HCT116 (cell line): ENCODE results near the gene ARID5B. TPM values are rescaled to one million over a fixed set of nuclear protein-coding genes. Genes with fewer than 3 reads are reported as not detected.

Source experiments
- ATAC-seq: fragments of 200-7000 bp; cut with Tn5 transposase; 2 replicates; pipeline ENCODE4 v1.9.1; 2020; ENCODE audit warnings: mild to moderate bottlenecking, moderate library complexity
- BruUV-seq: library from RNA; stranded (reverse); fragments of 400-500 nt; replicated peaks from 2 replicates; lab custom pipeline; 2021; lab: Mats Ljungman, UMichigan
- CTCF ChIA-PET: fragments of 300-600 bp; sonication (Branson Sonifier 250); formaldehyde crosslinking; loops from one replicate; lab custom pipeline; 2021; ENCODE audit warnings: antibody characterized with exemption; lab: Charles Lee
- POLR2A ChIA-PET: fragments of 300-600, 350-600 bp; sonication (Branson Sonifier 250); formaldehyde crosslinking; loops from one replicate; lab custom pipeline; 2021; ENCODE audit warnings: antibody characterized with exemption; lab: Charles Lee
- RAD21 ChIA-PET, 2 experiments: fragments of 300-600 bp; sonication (Branson Sonifier 250); formaldehyde crosslinking; loops; one replicate each; lab custom pipeline; 2023; ENCODE audit warnings: low total read pairs in 2 of 2; ENCODE audit not compliant: uncharacterized antibody in 2 of 2, unreplicated experiment in 2 of 2, low non-redundant PET in 1 of 2; lab: Charles Lee
- DNase-seq: peaks from one replicate; pipeline ENCODE4 v3.0.0-alpha.2; 2010; ENCODE audit warnings: low read depth, low spot score
- H2AFZ ChIP-seq: fragments of 200-600 bp; shearing (Covaris generic), sonication (generic); 2 replicates; pipeline ENCODE4 v1.6.1; 2017; ENCODE audit warnings: low read depth, mixed run types, mixed read lengths, antibody characterized with exemption, low read length; ENCODE audit not compliant: poor library complexity, severe bottlenecking
- H3K27ac ChIP-seq: 2 replicates; pipeline ENCODE4 v1.5.1; 2012; ENCODE audit warnings: low read depth, low read length
- H3K27me3 ChIP-seq: fragments of 200-600 bp; sonication (generic); 2 replicates; pipeline ENCODE4 v1.6.1; 2016; ENCODE audit warnings: mixed run types, low read length, mixed read lengths; ENCODE audit not compliant: insufficient read depth
- H3K36me3 ChIP-seq, 2 experiments: fragments of 200-500 bp in 1 of 2; fragments of 200-600 bp in 1 of 2; sonication (Bioruptor generic) in 1 of 2; sonication (generic) in 1 of 2; 2 replicates each; pipeline versions ENCODE4 v1.5.1 to v1.6.1; 2014 to 2016; ENCODE audit warnings: low read length in 2 of 2, inconsistent platforms in 1 of 2, mixed read lengths in 1 of 2, mixed run types in 1 of 2; ENCODE audit not compliant: insufficient read depth in 2 of 2, control insufficient read depth in 1 of 2
- H3K4me1 ChIP-seq, 2 experiments: fragments of 200-600 bp in 1 of 2; sonication (generic) in 1 of 2; 2 replicates each; pipeline versions ENCODE4 v1.5.1 to v1.6.1; 2012 to 2017; ENCODE audit warnings: low read length in 2 of 2, inconsistent platforms in 1 of 2, mild to moderate bottlenecking in 1 of 2, mixed read lengths in 1 of 2, mixed run types in 1 of 2, moderate library complexity in 1 of 2; ENCODE audit not compliant: insufficient read depth in 2 of 2, control insufficient read depth in 1 of 2
- H3K4me2 ChIP-seq: fragments of 200-600 bp; sonication (generic); 2 replicates; pipeline ENCODE4 v1.6.1; 2017; ENCODE audit warnings: mixed run types, low read length, mixed read lengths
- H3K4me3 ChIP-seq, 2 experiments: fragments of 200-600 bp in 1 of 2; sonication (generic) in 1 of 2; replicated peaks in 1 of 2; 2 replicates each; pipeline ENCODE4 v1.5.1; 2011 to 2016; ENCODE audit warnings: low read length in 2 of 2, control low read depth in 1 of 2, low read depth in 1 of 2, mild to moderate bottlenecking in 1 of 2, mixed read lengths in 1 of 2, mixed run types in 1 of 2
- H3K79me2 ChIP-seq: fragments of 200-600 bp; sonication (generic); 2 replicates; pipeline ENCODE4 v1.6.1; 2017; ENCODE audit warnings: mild to moderate bottlenecking, mixed run types, low read length, moderate library complexity, mixed read lengths; ENCODE audit not compliant: insufficient read depth
- H3K9ac ChIP-seq: fragments of 200-600 bp; sonication (generic); 2 replicates; pipeline ENCODE4 v1.6.1; 2016; ENCODE audit warnings: low read length, mixed read lengths
- H3K9me2 ChIP-seq: fragments of 200-600 bp; sonication (generic), shearing (Covaris generic); 2 replicates; pipeline ENCODE4 v1.6.1; 2017; ENCODE audit warnings: mixed run types, mild to moderate bottlenecking, moderate library complexity; ENCODE audit not compliant: insufficient read depth
- H3K9me3 ChIP-seq, 2 experiments: fragments of 200-500 bp in 1 of 2; fragments of 200-600 bp in 1 of 2; sonication (Bioruptor generic) in 1 of 2; sonication (generic) in 1 of 2; 2 replicates each; pipeline ENCODE4 v1.6.1; 2014 to 2017; ENCODE audit warnings: low read length in 2 of 2, mixed read lengths in 2 of 2, inconsistent platforms in 1 of 2, low read depth in 1 of 2, mild to moderate bottlenecking in 1 of 2, mixed run types in 1 of 2, moderate library complexity in 1 of 2; ENCODE audit not compliant: control insufficient read depth in 1 of 2, insufficient read depth in 1 of 2
- H4K20me1 ChIP-seq: fragments of 200-600 bp; sonication (generic), shearing (Covaris generic); 2 replicates; pipeline ENCODE4 v1.6.1; 2017; ENCODE audit warnings: mixed run types, mild to moderate bottlenecking, moderate library complexity; ENCODE audit not compliant: insufficient read depth
- EZH2 ChIP-seq: fragments of 200-600 bp; sonication (generic); IDR thresholded peaks from 2 replicates; pipeline ENCODE4 v1.6.1; 2017; ENCODE audit warnings: antibody characterized with exemption, mixed run types
- EZH2phosphoT487 ChIP-seq: fragments of 200-600 bp; IDR thresholded peaks from 2 replicates; pipeline ENCODE4 v1.6.1; 2018; ENCODE audit warnings: antibody characterized with exemption, borderline replicate concordance
- FOSL1 ChIP-seq: IDR thresholded peaks from 2 replicates; pipeline ENCODE4 v1.6.1; 2012; ENCODE audit warnings: low read depth
- JUND ChIP-seq: IDR thresholded peaks from 2 replicates; pipeline ENCODE4 v1.6.1; 2012
- POLR2A ChIP-seq: IDR thresholded peaks from 2 replicates; pipeline ENCODE4 v1.7.0; 2011; ENCODE audit warnings: borderline replicate concordance; ENCODE audit not compliant: insufficient read depth, insufficient read length; ENCODE audit errors: extremely low read depth
- POLR2AphosphoS5 ChIP-seq: IDR thresholded peaks from 2 replicates; pipeline ENCODE4 v1.6.1; 2011; ENCODE audit warnings: mild to moderate bottlenecking, low read depth, low read length, moderate library complexity
- RAD21 ChIP-seq: IDR thresholded peaks from 2 replicates; pipeline ENCODE4 v1.6.1; 2012; ENCODE audit warnings: low read depth, mild to moderate bottlenecking
- SIN3A ChIP-seq: IDR thresholded peaks from 2 replicates; pipeline ENCODE4 v1.6.1; 2012; ENCODE audit warnings: low read depth
- SRF ChIP-seq: IDR thresholded peaks from 2 replicates; pipeline ENCODE4 v1.6.1; 2012; ENCODE audit warnings: low read depth
- YY1 ChIP-seq: IDR thresholded peaks from 2 replicates; pipeline ENCODE4 v1.6.1; 2011; ENCODE audit warnings: low read length, low read depth, moderate library complexity, mild to moderate bottlenecking; ENCODE audit not compliant: insufficient replicate concordance; ENCODE audit errors: extremely low read depth
- ZBTB33 ChIP-seq: IDR thresholded peaks from 2 replicates; pipeline ENCODE4 v1.6.1; 2011; ENCODE audit warnings: mild to moderate bottlenecking, low read length, moderate library complexity; ENCODE audit not compliant: insufficient replicate concordance; ENCODE audit errors: extremely low read depth
- ZFX ChIP-seq: fragments of 450-650 bp; IDR thresholded peaks from 2 replicates; pipeline ENCODE4 v1.6.1; 2017
- intact Hi-C: fragments of 100-400 bp; cut with micrococcal nuclease; formaldehyde crosslinking; loops from 2 replicates; pipeline ENCODE4 v1.10.0; 2022
- total RNA-seq: library from RNA; stranded (reverse); gene quantifications from one replicate; pipeline ENCODE4 v1.2.1, GENCODE V29; 2021; ENCODE audit not compliant: unreplicated experiment
- TF ChIP-seq, protein P1 (sequence below): IDR thresholded peaks from 2 replicates; pipeline ENCODE4 v1.6.1; 2012
- TF ChIP-seq, protein P2 (sequence below): IDR thresholded peaks from 2 replicates; pipeline ENCODE4 v1.6.1; 2012
- TF ChIP-seq, protein P3 (sequence below), 3 experiments: fragments of 200-600 bp in 1 of 3; sonication (generic) in 1 of 3; IDR thresholded peaks in 2 of 3; conservative IDR thresholded peaks in 1 of 3; 2 replicates each; pipeline ENCODE4 v1.5.1; 2012 to 2017; ENCODE audit warnings: low read depth in 2 of 3, low read length in 2 of 3, antibody characterized with exemption in 1 of 3, borderline replicate concordance in 1 of 3, control low read depth in 1 of 3, mild to moderate bottlenecking in 1 of 3, mixed read lengths in 1 of 3, mixed run types in 1 of 3, moderate library complexity in 1 of 3; ENCODE audit not compliant: insufficient read depth in 1 of 3
- TF ChIP-seq, protein P4 (sequence below): IDR thresholded peaks from 2 replicates; pipeline ENCODE4 v1.6.1; 2012; ENCODE audit warnings: low read depth

Gene ARID5B
- total RNA-seq, 1 experiment from 2014 or later: 4.7 TPM

DNA sequence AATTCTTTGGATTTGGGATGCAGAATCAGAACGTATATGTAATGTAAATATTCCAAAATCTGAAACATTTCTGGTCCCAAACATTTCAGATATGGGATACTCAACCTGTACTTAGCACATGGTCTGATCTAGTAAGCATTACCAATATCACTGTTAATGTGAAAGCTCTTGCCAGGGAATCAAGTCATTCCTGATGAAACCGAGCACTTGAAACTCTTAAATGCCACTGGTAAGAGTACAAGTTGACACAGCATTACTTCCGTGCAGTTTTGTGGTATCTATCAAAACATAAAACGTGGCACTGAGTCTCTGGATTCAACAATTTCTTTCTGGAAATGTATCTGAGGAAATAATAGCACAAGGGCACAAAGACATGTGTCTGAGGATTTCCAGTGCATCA, 211.5 kb downstream of the ARID5B start:
- H3K27ac ChIP-seq: no peak overlapping the region
- BruUV-seq: no TSS peak
- H3K9ac ChIP-seq: no peak overlapping the region
- H3K79me2 ChIP-seq: no peaks in the 10 kb centered on the region
- H3K27me3 ChIP-seq: no peaks in the 10 kb centered on the region
- intact Hi-C loops: no loop called here
- ChIA-PET POLR2A (no interaction called here), CTCF (interaction anchor here (0.9 kb wide), 1 partner anchor 74 kb away, joined by 3 read pairs; no protein-coding TSS in a partner anchor), RAD21 (no interaction called here)
- ATAC-seq (no peak), DNase-seq (no peak)
- H3K4me3 ChIP-seq: no peak overlapping the region
- no peak overlapping the region for H3K4me2 ChIP-seq
- H3K4me1 ChIP-seq: peaks cover 5% of the 10 kb centered on the region in 2 experiments; a peak in 2 of 4 replicates
- H2AFZ ChIP-seq: no peak overlapping the region
- no peaks in the 10 kb centered on the region for H3K36me3 ChIP-seq
- H4K20me1 ChIP-seq: no peaks in the 10 kb centered on the region
- no peaks in the 10 kb centered on the region for H3K9me2 ChIP-seq
- TF ChIP-seq ZFX (no peak), ZBTB33 (no peak), FOSL1 (no peak), EZH2 (no peak), YY1 (no peak), SIN3A (no peak), RAD21 (no peak), POLR2AphosphoS5 (no peak), SRF (no peak), JUND (no peak), EZH2phosphoT487 (no peak), POLR2A (no peak)
- TF ChIP-seq, protein P1, sequence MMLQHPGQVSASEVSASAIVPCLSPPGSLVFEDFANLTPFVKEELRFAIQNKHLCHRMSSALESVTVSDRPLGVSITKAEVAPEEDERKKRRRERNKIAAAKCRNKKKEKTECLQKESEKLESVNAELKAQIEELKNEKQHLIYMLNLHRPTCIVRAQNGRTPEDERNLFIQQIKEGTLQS: no peak
- TF ChIP-seq, protein P2, sequence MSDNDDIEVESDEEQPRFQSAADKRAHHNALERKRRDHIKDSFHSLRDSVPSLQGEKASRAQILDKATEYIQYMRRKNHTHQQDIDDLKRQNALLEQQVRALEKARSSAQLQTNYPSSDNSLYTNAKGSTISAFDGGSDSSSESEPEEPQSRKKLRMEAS: no peak
- TF ChIP-seq, protein P3, sequence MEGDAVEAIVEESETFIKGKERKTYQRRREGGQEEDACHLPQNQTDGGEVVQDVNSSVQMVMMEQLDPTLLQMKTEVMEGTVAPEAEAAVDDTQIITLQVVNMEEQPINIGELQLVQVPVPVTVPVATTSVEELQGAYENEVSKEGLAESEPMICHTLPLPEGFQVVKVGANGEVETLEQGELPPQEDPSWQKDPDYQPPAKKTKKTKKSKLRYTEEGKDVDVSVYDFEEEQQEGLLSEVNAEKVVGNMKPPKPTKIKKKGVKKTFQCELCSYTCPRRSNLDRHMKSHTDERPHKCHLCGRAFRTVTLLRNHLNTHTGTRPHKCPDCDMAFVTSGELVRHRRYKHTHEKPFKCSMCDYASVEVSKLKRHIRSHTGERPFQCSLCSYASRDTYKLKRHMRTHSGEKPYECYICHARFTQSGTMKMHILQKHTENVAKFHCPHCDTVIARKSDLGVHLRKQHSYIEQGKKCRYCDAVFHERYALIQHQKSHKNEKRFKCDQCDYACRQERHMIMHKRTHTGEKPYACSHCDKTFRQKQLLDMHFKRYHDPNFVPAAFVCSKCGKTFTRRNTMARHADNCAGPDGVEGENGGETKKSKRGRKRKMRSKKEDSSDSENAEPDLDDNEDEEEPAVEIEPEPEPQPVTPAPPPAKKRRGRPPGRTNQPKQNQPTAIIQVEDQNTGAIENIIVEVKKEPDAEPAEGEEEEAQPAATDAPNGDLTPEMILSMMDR (IDR thresholded peaks at IDR 0.05 in 2 of 3, conservative IDR thresholded peaks at IDR 0.05 in 1 of 3; ENCODE audit: borderline replicate concordance in 1 of 3, insufficient read depth in 1 of 3, low read depth in 2 of 3, low read length in 2 of 3): no peak
- TF ChIP-seq, protein P4, sequence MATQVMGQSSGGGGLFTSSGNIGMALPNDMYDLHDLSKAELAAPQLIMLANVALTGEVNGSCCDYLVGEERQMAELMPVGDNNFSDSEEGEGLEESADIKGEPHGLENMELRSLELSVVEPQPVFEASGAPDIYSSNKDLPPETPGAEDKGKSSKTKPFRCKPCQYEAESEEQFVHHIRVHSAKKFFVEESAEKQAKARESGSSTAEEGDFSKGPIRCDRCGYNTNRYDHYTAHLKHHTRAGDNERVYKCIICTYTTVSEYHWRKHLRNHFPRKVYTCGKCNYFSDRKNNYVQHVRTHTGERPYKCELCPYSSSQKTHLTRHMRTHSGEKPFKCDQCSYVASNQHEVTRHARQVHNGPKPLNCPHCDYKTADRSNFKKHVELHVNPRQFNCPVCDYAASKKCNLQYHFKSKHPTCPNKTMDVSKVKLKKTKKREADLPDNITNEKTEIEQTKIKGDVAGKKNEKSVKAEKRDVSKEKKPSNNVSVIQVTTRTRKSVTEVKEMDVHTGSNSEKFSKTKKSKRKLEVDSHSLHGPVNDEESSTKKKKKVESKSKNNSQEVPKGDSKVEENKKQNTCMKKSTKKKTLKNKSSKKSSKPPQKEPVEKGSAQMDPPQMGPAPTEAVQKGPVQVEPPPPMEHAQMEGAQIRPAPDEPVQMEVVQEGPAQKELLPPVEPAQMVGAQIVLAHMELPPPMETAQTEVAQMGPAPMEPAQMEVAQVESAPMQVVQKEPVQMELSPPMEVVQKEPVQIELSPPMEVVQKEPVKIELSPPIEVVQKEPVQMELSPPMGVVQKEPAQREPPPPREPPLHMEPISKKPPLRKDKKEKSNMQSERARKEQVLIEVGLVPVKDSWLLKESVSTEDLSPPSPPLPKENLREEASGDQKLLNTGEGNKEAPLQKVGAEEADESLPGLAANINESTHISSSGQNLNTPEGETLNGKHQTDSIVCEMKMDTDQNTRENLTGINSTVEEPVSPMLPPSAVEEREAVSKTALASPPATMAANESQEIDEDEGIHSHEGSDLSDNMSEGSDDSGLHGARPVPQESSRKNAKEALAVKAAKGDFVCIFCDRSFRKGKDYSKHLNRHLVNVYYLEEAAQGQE: no peak
- no peaks in the 10 kb centered on the region for H3K9me3 ChIP-seq
